HG02981 (cell line): ENCODE results near the gene MTA1.

Source experiments
- ATAC-seq: cut with Tn5 transposase; IDR thresholded peaks from one replicate; pipeline ENCODE4 v1.9.1; 2021; ENCODE audit warnings: mild to moderate bottlenecking, moderate library complexity; ENCODE audit not compliant: unreplicated experiment

Gene MTA1

GRCh38 chr14:105484069-105484996, 64.7 kb downstream of the MTA1 start:
- no peak for ATAC-seq

GRCh38 chr14:105484997-105485393, 65.4 kb downstream of the MTA1 start:
- ATAC-seq: no peak

GRCh38 chr14:105485739-105486162, 66.1 kb downstream of the MTA1 start:
- ATAC-seq: no peak

- no peak for ATAC-seq
Measured at GRCh38 chr14:105486163-105486973, 66.7 kb downstream of the MTA1 start, which contains the start of gene CRIP1. CRIP1 (plus strand) TSS chr14:105486886; CDS start chr14:105487260, 374 bp downstream.

- no peak for ATAC-seq
Measured at GRCh38 chr14:105486974-105487448, 67.4 kb downstream of the MTA1 start.

GRCh38 chr14:105487449-105487985, 67.9 kb downstream of the MTA1 start:
- ATAC-seq: no peak

- ATAC-seq: no peak
Measured at GRCh38 chr14:105487986-105488777, 68.6 kb downstream of the MTA1 start.

- no peak for ATAC-seq
Measured at GRCh38 chr14:105488781-105489541, 69.3 kb downstream of the MTA1 start.

- no peak for ATAC-seq
Measured at GRCh38 chr14:105489542-105490266, 70.1 kb downstream of the MTA1 start.

GRCh38 chr14:105490267-105490571, 70.6 kb downstream of the MTA1 start:
- ATAC-seq: no peak

GRCh38 chr14:105490572-105491365, 71.1 kb downstream of the MTA1 start, which contains the start of gene TEDC1:
TEDC1 (plus strand) TSS chr14:105491246; CDS start chr14:105491376, 130 bp downstream.
- ATAC-seq: peak; percentile 66

- ATAC-seq: no peak
Measured at GRCh38 chr14:105491366-105491973, 71.8 kb downstream of the MTA1 start.

GRCh38 chr14:105492031-105492970, 72.7 kb downstream of the MTA1 start:
- no peak for ATAC-seq

- ATAC-seq: no peak
Measured at GRCh38 chr14:105492971-105493871, 73.6 kb downstream of the MTA1 start.

- no peak for ATAC-seq
Measured at GRCh38 chr14:105493921-105494605, 74.4 kb downstream of the MTA1 start.
